H9 (cell line): ENCODE data around the gene DNAJC7. TPM values are rescaled to one million over a fixed set of nuclear protein-coding genes. Genes with fewer than 3 reads are reported as not detected.

ENCODE experiments used
- DNase-seq: peaks from one replicate; pipeline ENCODE4 v3.0.0-alpha.2; 2017
- H2AFZ ChIP-seq: one replicate; pipeline ENCODE4 v1.6.1; 2013; ENCODE audit warnings: mild to moderate bottlenecking, low read length, control low read depth, moderate library complexity
- H2AK5ac ChIP-seq: 2 replicates; pipeline ENCODE4 v1.6.1; 2013; ENCODE audit warnings: low read length, control low read depth, mixed read lengths; ENCODE audit not compliant: insufficient read length
- H2BK120ac ChIP-seq: one replicate; pipeline ENCODE4 v1.6.1; 2013; ENCODE audit warnings: low read depth, mild to moderate bottlenecking, low read length, control low read depth, inconsistent platforms; ENCODE audit not compliant: poor library complexity, severe bottlenecking
- H2BK12ac ChIP-seq: 2 replicates; pipeline ENCODE4 v1.6.1; 2013; ENCODE audit warnings: low read length, control low read depth, mixed read lengths, low read depth; ENCODE audit not compliant: insufficient read length
- H2BK15ac ChIP-seq: 2 replicates; pipeline ENCODE4 v1.6.1; 2013; ENCODE audit warnings: low read depth, low read length, control low read depth
- H2BK20ac ChIP-seq: one replicate; pipeline ENCODE4 v1.6.1; 2013; ENCODE audit warnings: low read depth, mild to moderate bottlenecking, low read length, control low read depth, inconsistent platforms; ENCODE audit not compliant: poor library complexity, severe bottlenecking
- H2BK5ac ChIP-seq: 2 replicates; pipeline ENCODE4 v1.6.1; 2013; ENCODE audit warnings: low read length, control low read depth, mixed read lengths; ENCODE audit not compliant: insufficient read length
- H3K14ac ChIP-seq: 2 replicates; pipeline ENCODE4 v1.6.1; 2013; ENCODE audit warnings: low read length, control low read depth; ENCODE audit not compliant: insufficient read depth
- H3K18ac ChIP-seq: 2 replicates; pipeline ENCODE4 v1.6.1; 2013; ENCODE audit warnings: low read depth, mild to moderate bottlenecking, mixed read lengths, low read length, control low read depth; ENCODE audit not compliant: insufficient read length
- H3K23ac ChIP-seq: 2 replicates; pipeline ENCODE4 v1.6.1; 2013; ENCODE audit warnings: low read length, control low read depth, mixed read lengths, low read depth; ENCODE audit not compliant: insufficient read length
- H3K23me2 ChIP-seq: 2 replicates; pipeline ENCODE4 v1.6.1; 2013; ENCODE audit warnings: low read depth, mild to moderate bottlenecking, mixed read lengths, low read length, control low read depth; ENCODE audit not compliant: insufficient read length, poor library complexity, severe bottlenecking
- H3K27ac ChIP-seq: 2 replicates; pipeline ENCODE4 v1.5.1; 2013; ENCODE audit warnings: low read length, control low read depth, mixed read lengths, low read depth; ENCODE audit not compliant: insufficient read length
- H3K27me3 ChIP-seq: 2 replicates; pipeline ENCODE4 v1.6.1; 2013; ENCODE audit warnings: low read length, control low read depth, inconsistent platforms; ENCODE audit not compliant: insufficient read depth
- H3K4ac ChIP-seq: 2 replicates; pipeline ENCODE4 v1.6.1; 2013; ENCODE audit warnings: low read depth, mild to moderate bottlenecking, control low read depth, inconsistent platforms, low read length, moderate library complexity
- H3K4me1 ChIP-seq: 2 replicates; pipeline ENCODE4 v1.6.1; 2013; ENCODE audit warnings: low read length, control low read depth, inconsistent platforms; ENCODE audit not compliant: insufficient read depth
- H3K4me2 ChIP-seq: 2 replicates; pipeline ENCODE4 v1.6.1; 2013; ENCODE audit warnings: low read length, control low read depth, mixed read lengths; ENCODE audit not compliant: insufficient read length, insufficient read depth
- H3K56ac ChIP-seq: 2 replicates; pipeline ENCODE4 v1.6.1; 2013; ENCODE audit warnings: low read depth, mild to moderate bottlenecking, mixed read lengths, low read length, control low read depth; ENCODE audit not compliant: insufficient read length
- H3K79me1 ChIP-seq: 2 replicates; pipeline ENCODE4 v1.6.1; 2013; ENCODE audit warnings: low read depth, mild to moderate bottlenecking, moderate library complexity, low read length, control low read depth, inconsistent platforms; ENCODE audit not compliant: insufficient read depth, poor library complexity, severe bottlenecking
- H3K79me2 ChIP-seq: 2 replicates; pipeline ENCODE4 v1.6.1; 2013; ENCODE audit warnings: low read length, control low read depth, inconsistent platforms; ENCODE audit not compliant: insufficient read depth
- H3K9ac ChIP-seq: 2 replicates; pipeline ENCODE4 v1.6.1; 2013; ENCODE audit warnings: low read length, control low read depth, mixed read lengths; ENCODE audit not compliant: insufficient read length; ENCODE audit errors: extremely low read depth
- H3K9me3 ChIP-seq: one replicate; pipeline ENCODE4 v1.6.1; 2013; ENCODE audit warnings: low read depth, low read length, inconsistent platforms; ENCODE audit not compliant: control insufficient read depth
- H3T11ph ChIP-seq: one replicate; pipeline ENCODE4 v1.6.1; 2013; ENCODE audit warnings: mild to moderate bottlenecking, low read length, control low read depth, inconsistent platforms
- H4K20me1 ChIP-seq: one replicate; pipeline ENCODE4 v1.6.1; 2013; ENCODE audit not compliant: control insufficient read depth, insufficient read length, insufficient read depth
- H4K5ac ChIP-seq: 2 replicates; pipeline ENCODE4 v1.6.1; 2013; ENCODE audit warnings: low read depth, mild to moderate bottlenecking, mixed read lengths, low read length, control low read depth; ENCODE audit not compliant: insufficient read length
- H4K8ac ChIP-seq: replicated peaks from 2 replicates; pipeline ENCODE4 v1.6.1; 2013; ENCODE audit warnings: low read length, control low read depth, mixed read lengths, low read depth; ENCODE audit not compliant: insufficient read length
- H4K91ac ChIP-seq: 2 replicates; pipeline ENCODE4 v1.6.1; 2013; ENCODE audit warnings: low read depth, mild to moderate bottlenecking, moderate library complexity, mixed read lengths, low read length, control low read depth; ENCODE audit not compliant: insufficient read length
- H3K27ac Mint-ChIP-seq, 3 experiments: 2 replicates in 2 of 3; 3 replicates in 1 of 3; pipeline ENCODE4 v1.8.0; 2020 to 2021; ENCODE audit warnings: mixed read lengths in 3 of 3, mild to moderate bottlenecking in 1 of 3, moderate library complexity in 1 of 3
- H3K27me3 Mint-ChIP-seq: 2 replicates; pipeline ENCODE4 v1.8.0; 2021; ENCODE audit warnings: low read depth, mild to moderate bottlenecking, moderate library complexity, mixed read lengths
- H3K36me3 Mint-ChIP-seq, 3 experiments: 2 replicates in 2 of 3; 3 replicates in 1 of 3; pipeline ENCODE4 v1.8.0; 2020 to 2021; ENCODE audit warnings: low read depth in 3 of 3, mixed read lengths in 3 of 3; ENCODE audit not compliant: insufficient read depth in 1 of 3
- H3K4me1 Mint-ChIP-seq, 2 experiments: 2 replicates each; pipeline ENCODE4 v1.8.0; 2020; ENCODE audit warnings: mixed read lengths in 2 of 2
- H3K4me3 Mint-ChIP-seq, 2 experiments: 2 replicates in 1 of 2; 3 replicates in 1 of 2; pipeline ENCODE4 v1.8.0; 2020 to 2021; ENCODE audit warnings: mild to moderate bottlenecking in 2 of 2, mixed read lengths in 2 of 2, moderate library complexity in 1 of 2
- H3K9me3 Mint-ChIP-seq, 2 experiments: 2 replicates in 1 of 2; 3 replicates in 1 of 2; pipeline ENCODE4 v1.8.0; 2020; ENCODE audit warnings: mild to moderate bottlenecking in 2 of 2, mixed read lengths in 2 of 2, moderate library complexity in 1 of 2
- CTCF ChIP-seq: fragments of 200-600 bp; sonication (generic); conservative IDR thresholded peaks from 3 replicates; pipeline ENCODE4 v1.8.0; 2021; ENCODE audit warnings: antibody characterized with exemption, mild to moderate bottlenecking
- WGBS: extraction: QIAGEN DNeasy Blood & Tissue Kit; methylation state at CpG from one replicate; pipeline ENCODE4 v1.1.7; 2013; ENCODE audit warnings: missing lambda C conversion rate, low lambda C conversion rate, mixed read lengths; ENCODE audit not compliant: insufficient read length; ENCODE audit errors: extremely low coverage; 5-methylcytosine and 5-hydroxymethylcytosine counted together
- total RNA-seq: library from RNA; stranded (reverse); gene quantifications from 2 replicates; pipeline ENCODE4 v1.2.1, GENCODE V29; 2021

The DNAJC7 gene
- total RNA-seq, 1 experiment from 2014 or later: 141 TPM

DNA sequence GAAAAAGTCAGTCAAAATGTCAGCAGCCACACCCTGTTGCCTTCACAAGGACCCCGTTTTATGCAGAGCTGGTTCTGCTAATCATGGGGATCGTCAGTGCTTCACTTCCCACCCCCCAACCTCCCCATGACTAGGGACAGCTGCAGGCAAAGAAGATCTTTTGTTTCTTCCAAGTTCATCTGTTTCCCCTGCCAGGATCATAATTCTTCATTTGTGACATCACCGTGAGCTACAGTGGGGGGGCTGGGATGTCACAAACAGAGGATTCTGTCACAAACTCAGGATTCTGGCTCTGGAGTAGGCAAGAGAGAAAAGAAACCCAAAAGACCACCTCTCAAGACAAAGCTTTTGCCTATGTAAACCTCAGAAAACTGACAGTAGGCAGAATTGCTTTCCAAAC is 24.7 kb downstream of the DNAJC7 start:
- no peaks in the 10 kb centered on the region for H3K9me3 ChIP-seq
- H3K4me1 Mint-ChIP-seq: no peaks in the 10 kb centered on the region
- no peak overlapping the region for H2BK120ac ChIP-seq
- no peak overlapping the region for H3K27ac ChIP-seq
- no peak overlapping the region for H3K4ac ChIP-seq
- H4K91ac ChIP-seq: no peak overlapping the region
- H3K9ac ChIP-seq: no peak overlapping the region
- H3K23me2 ChIP-seq: no peaks in the 10 kb centered on the region
- H4K5ac ChIP-seq: no peak overlapping the region
- H2AFZ ChIP-seq: no peak overlapping the region
- no peaks in the 10 kb centered on the region for H3K27me3 Mint-ChIP-seq
- H2BK5ac ChIP-seq: no peak overlapping the region
- H2BK20ac ChIP-seq: no peak overlapping the region
- no peak overlapping the region; a peak in 2 of 7 replicates for H3K27ac Mint-ChIP-seq
- H3K23ac ChIP-seq: no peak overlapping the region
- H2AK5ac ChIP-seq: no peak overlapping the region
- H3K56ac ChIP-seq: no peak overlapping the region
- no peaks in the 10 kb centered on the region for H3K9me3 Mint-ChIP-seq
- no peaks in the 10 kb centered on the region for H3K4me1 ChIP-seq
- no peak overlapping the region for H3K4me3 Mint-ChIP-seq
- no peaks in the 10 kb centered on the region for H4K20me1 ChIP-seq
- H3K4me2 ChIP-seq: no peak overlapping the region
- no peak overlapping the region for H4K8ac ChIP-seq
- H3K27me3 ChIP-seq: no peaks in the 10 kb centered on the region
- H3K79me2 ChIP-seq: no peaks in the 10 kb centered on the region
- H3K14ac ChIP-seq: no peak overlapping the region
- peaks cover 56 to 95% (median 91%) of the 10 kb centered on the region in 3 experiments for H3K36me3 Mint-ChIP-seq
- H2BK15ac ChIP-seq: no peak overlapping the region
- H3K79me1 ChIP-seq: no peaks in the 10 kb centered on the region
- H3K18ac ChIP-seq: no peak overlapping the region
- no peak for TF ChIP-seq CTCF
- no peak overlapping the region for H2BK12ac ChIP-seq
- no peak for DNase-seq
- H3T11ph ChIP-seq: no peak overlapping the region
- no CpG with 5 or more reads among the region's 3 CpGs for WGBS
